HL-60/S4 treated with phorbol 12-myristate 13-acetate at 8.2 ng/mL for 4 days and 3 days (cell line): ENCODE data around the gene TP53.

ENCODE experiments used
- in situ Hi-C: fragments of 300-500 bp; cut with MboI; formaldehyde crosslinking; loops from 2 replicates; pipeline ENCODE4 v1.15.0; 2022; ENCODE audit warnings: low sequenced_read_pairs

TP53 gene

DNA sequence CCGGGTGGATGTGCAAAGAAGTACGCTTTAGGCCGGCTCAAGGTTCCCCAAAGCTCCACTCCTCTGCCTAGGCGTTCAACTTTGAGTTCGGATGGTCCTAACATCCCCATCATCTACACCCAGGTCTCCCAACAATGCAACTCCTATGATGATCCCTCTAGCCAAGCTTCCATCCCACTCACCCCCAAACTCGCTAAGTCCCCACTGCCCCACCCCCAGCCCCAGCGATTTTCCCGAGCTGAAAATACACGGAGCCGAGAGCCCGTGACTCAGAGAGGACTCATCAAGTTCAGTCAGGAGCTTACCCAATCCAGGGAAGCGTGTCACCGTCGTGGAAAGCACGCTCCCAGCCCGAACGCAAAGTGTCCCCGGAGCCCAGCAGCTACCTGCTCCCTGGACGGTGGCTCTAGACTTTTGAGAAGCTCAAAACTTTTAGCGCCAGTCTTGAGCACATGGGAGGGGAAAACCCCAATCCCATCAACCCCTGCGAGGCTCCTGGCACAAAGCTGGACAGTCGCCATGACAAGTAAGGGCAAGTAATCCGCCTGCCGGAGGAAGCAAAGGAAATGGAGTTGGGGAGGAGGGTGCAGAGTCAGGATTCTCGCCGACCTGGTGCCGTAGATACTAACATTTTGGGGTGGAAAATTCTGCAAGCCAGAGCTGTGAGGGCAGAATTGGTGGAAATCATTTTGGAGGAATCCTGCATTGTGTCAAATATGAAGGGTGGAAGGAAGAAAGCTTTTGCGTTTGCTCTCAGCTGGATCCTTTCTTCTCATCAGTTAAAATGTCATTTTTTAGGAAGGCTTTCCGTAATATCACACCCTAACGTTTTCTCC, at the start of gene TP53:
Gene TP53, minus strand, starts transcription at position 419 of the 836 bp plus-strand sequence. CDS start 10,896 bp downstream, outside the sequence.
- in situ Hi-C loops = loop anchor here (25.0 kb wide), 2 partner anchors 100 to 350 kb away; partner anchors contain the start of genes ACAP1, CD68, MPDU1 and NEURL4

DNA sequence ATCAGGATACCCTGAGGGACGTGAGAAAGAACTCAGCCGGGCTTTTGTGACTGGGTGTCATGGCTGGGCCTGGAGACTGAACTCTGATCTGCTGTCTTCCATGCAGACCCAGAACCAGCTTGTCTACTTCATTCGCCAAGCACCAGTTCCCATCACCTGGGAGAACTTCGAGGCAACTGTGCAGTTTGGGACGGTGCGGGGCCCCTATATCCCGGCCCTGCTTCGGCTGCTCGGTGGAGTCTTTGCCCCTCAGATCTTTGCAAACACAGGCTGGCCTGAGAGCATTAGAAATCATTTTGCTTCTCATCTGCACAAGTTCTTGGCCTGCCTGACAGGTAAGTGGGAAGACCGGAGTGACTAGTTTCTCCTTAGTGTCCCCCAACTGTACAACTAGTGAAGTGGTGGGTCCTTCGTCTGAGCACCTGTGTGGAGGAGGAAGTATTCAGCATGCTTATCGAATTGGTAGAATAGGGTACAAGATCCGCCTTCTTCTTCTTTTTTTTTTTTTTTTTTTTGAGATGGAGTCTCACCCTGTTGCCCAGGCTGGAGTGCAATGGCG, 45.8 kb upstream of the TP53 start:
- in situ Hi-C loops = no loop called here

DNA sequence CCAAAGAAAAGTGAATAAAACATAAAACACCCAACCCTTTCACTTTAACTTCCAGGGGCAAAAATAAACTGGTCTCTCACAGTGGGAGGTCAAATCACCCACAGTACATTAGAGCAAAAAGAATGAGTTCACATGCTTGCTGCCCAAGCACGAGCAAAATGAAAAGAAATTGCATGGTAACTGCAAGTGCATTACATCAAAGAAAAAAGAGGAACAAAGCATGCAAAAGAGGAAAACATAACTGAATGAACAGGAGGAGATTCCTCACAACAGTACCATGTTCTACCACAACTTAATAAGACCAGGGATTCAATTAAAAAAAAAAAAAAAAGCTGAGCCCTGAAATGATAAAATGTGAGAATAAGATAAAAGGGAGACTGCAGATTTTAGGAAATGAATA, 42.5 kb upstream of the TP53 start:
- in situ Hi-C loops = no loop called here

DNA sequence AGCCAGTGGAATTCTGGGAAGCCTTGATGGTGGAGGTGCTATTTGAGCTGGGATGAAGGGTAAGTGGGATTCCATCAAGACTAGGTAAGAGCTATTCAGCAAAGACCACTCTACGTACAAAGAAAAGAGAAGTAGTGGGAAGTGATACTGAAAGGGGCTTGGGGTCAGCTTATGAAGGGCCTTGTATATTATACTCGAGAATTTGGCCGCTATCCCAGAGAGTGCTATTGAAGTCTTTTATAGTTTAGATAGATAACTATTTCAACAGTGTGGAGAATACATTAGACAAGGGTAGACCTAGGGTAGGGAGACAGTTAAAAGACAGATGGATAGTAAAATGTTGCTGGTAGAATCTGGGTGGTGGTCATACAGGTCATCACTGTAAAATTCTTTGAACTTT, 40.6 kb upstream of the TP53 start:
- in situ Hi-C loops = no loop called here

DNA sequence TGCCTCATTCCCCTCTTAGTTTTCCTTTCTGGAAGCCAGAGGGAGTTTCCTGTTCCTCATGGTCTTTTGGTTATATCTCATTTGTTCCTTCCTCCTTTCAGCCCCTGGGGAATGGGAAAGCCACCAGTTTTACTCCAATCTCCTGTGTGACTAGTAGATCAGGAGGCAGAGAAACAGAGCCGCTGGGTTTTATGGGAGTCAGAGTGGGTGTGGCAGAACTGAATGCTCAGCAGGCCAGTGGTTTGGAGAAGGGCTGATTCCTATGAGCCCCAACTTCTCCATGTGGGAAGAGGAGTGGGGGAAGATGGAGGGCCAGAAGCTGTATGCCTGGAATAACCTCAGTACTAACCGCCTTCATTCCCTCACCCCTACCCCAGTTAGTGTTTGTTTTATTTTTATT, 34.3 kb upstream of the TP53 start:
- in situ Hi-C loops = no loop called here

DNA sequence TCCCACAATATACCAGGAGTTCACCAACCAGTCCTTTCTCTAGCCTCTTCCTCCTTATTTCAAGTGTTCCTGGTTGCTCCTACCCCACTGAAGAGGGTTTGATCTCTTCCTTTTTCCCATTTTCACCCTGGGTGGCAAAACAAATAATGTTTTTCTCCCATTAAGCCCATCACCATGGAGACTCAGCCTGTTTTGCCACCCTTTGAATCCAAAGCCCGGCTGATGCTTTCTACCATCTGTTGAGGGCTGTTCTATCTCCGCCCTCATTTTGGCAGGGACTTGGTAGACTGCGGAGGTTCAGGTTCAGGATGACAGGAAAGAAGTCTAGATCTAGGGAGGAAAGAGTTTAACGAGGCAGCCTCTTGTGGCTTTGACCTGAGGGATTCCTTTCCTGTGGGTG, 32.8 kb upstream of the TP53 start:
- in situ Hi-C loops = no loop called here

DNA sequence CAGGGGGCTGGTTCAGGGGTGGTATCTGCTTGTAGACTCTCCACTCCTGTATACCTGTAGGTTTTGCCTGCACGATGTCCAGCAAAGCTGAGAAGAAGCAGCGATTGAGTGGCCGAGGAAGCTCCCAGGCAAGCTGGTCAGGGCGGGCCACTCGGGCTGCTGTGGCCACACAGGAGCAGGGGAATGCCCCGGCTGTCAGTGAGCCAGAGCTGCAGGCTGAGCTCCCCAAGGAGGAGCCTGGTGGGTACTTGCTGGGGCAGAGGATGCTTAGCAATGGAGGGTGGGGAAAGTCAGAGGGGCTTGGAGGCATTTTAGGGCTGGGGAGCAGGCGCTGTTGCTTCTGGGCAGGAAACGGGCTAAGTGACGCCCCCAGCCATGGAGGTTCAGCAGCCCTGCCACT, 32.4 kb upstream of the TP53 start:
- in situ Hi-C loops = no loop called here

DNA sequence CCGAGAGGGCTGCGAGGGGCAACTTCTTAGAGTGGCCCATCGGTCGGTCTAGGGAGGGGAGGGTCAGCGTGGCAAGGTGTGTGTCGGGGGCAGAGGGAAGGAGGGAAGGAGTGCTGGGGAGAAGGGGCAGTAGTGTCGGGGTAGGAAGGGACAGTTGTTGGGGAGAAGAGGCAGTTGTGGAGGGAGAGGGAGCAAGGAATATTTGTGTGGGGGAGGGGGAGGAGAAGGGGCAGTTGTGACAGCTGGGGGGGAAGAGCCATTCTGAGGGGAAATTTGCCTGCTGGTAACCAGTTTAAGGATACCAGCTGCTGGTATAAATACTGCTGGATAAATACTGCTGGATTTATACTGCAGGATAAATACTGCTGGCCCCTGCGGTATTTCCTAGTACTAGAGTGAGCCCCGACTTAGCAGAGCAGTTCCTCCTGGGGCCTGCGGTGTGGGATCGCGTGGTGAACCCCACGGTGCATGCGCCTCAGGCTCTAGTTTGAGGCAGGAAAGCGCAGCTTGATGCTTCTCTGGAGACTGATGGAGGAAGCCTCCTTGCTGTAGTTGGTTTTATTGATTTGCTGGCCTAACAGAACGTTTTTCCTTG, 30.6 kb upstream of the TP53 start:
- in situ Hi-C loops = no loop called here

DNA sequence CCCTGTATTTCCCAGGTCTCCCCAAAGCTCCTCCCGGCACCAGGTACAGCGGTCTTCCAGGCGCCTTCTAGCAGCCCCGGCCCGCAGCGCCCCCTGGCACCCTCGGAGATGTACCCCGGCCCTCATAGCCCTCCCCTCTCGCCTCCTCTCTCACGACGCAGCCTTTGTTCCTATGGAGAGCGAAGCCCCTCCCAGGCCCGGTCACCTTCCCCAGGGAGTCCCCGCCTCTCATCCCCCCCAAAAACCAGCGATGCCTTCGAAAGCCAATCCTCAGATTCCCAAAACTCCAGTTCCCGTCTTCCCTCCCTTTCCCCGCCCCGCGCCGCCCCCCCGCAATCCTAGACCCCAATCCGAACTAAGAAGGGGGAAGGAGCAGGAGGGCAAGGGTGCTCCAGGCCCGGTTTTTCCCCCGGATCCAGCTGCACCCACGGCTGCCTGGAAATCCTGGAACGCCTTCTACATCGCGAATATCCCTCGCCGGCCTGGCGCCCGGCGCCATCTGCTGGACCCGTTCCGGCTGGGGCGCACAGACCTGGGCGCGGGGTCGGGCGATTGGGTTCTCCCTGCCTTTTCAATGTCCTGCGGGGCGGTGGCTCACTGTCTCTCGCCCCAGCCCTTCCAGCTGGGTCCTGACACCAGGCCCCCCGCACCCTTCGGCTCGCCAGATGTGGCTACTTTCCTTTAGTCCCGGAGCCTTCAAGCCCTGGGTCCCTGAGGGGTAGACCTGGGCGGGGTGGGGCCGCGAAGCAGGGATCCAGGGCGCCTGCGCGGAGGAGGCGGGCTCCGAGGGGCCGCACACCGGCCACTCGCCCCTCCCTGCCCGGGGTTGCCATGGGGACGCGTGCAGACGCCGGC, 29.8 kb upstream of the TP53 start, which contains the start of gene DNAH2:
Gene DNAH2, plus strand, starts transcription at position 844 of the 855 bp plus-strand sequence. CDS start 1,991 bp downstream, outside the sequence.
- in situ Hi-C loops = no loop called here

DNA sequence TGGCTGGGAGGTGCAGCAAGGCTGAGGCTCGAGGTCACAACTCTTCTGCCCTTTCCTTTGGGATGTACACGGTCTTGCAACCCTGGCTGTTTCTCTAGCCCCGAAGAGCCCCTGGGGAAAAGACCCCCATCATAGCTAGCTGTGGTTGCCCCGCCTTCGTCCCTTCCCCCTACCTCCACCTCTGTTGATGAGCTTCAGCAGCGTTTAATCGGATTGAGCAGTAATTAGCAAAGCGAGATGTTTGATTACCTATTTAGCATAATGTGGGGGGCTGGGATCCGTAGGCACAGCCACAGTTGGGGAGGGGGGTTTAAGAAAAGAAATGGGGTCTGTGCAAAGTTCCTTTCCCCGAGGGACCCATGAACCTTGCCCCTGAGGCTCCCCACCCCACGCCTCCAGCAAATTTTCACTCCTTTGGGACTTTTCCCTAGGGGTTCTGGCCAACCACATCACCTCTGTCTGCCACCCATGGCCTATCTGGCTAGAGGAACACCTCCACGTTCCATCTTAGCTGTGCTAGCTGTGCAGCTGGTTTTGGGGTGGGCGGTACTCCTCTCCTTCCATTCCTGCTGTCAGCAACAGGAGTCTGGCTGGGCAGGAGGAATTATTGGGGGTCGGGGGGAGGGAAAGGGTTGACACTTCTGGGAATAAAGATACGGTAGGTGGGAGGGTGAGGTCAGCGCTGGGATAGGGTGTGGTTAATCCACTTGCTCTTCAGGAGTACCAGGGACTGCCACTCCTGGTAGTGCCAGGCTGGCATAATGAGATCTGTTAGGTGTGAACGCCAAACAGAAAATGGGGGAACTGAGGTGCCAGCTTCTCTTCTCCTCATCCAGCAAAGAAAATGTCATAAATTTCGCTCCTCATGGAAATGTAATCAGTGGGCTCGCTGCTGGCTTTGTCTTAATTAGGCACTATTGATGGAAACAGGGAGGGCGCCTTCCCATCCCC, 28.9 kb upstream of the TP53 start:
- in situ Hi-C loops = no loop called here

DNA sequence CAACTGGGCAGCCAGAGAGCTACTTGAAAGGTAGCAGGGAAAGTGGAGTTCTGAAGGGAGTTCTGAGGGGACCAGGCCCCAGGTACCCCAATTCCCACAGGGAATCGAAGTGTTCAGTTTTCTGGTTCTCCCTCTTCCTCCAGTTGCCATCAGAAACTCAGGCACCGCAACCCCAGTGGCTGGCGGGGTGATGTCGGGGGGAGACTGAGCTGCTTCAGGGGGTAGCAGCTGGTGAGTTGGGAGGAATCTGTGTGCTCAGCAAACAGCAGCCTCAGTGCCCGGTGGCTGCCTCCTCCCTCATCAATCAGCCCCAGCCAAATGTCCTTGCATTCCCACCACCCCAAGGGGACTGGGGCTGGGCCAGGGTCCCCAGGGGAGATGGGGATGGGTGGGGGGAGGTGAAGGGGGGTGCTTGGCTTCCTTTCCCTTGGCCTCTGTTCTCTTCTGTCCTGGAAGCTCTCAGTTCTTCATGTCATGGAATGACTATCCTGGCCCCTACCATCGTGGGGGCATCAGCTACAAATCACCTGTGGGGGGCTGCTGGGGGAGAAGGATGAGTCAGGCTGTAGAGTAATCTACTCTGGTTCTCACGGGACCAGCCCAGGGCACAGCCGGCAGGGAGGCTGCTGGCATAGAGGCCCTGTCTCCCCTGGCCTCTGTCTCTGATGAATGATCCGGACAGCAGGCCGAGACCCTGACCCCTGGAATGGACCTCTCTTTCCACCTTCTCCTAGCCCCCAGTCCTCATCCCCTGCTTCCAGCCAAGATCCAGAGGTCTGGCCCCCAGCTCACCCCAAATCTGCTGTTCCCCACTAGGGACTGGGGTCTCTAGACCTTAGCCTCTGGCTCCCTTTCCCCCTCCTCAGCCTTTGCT, 27.7 kb upstream of the TP53 start:
- in situ Hi-C loops = no loop called here

DNA sequence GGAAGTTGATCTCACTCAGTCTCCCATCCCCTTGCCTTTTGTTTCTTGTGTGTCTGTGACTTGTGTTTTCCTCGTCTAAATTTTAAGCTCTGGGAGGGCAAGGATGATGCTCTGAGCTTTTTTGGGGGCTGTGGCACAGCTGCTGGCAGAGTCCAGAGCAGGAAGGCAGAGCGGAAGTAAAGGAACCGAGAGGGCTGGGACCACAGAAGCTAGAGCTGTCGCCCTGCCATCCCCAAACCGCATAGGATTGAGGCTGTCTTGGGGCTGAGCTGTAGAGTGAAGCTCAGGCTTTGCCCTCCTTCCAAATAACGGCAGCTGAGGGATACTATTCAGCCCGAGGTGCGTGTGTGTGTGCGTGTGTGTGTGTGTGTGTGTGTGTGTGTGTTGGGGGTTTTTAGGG, 26.5 kb upstream of the TP53 start:
- in situ Hi-C loops = no loop called here

DNA sequence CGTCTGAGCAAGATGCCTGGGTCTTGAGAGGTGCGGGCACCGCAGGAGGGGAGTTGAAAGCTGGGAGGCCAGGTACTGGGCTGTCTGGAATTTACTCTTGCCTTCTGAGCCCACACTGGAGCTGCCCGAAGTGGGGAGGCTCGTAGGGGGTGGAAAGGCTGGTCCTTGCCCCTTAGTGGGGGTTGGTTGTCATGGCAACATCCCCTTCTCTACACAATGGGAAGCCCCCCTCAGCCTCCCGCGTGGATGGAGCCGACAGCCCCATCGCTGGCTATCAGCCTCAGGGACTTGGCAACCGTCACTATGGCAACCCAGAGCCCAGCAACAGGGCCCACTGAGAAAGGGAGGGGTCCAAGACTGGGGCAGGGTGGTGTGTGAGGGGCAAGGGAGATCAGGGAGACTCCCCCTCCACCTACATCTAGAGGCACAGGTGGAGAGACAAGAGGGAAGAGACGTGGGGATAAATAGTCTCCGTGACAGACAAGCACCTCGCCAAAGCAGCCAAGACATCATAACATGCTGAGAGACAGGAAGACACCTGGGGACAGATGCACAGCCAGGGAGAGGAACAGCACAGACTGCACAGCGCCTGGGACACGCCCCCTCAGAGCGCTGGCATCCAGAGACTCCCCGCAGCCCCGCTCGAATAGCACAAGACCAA, 25.0 kb upstream of the TP53 start:
- in situ Hi-C loops = no loop called here

DNA sequence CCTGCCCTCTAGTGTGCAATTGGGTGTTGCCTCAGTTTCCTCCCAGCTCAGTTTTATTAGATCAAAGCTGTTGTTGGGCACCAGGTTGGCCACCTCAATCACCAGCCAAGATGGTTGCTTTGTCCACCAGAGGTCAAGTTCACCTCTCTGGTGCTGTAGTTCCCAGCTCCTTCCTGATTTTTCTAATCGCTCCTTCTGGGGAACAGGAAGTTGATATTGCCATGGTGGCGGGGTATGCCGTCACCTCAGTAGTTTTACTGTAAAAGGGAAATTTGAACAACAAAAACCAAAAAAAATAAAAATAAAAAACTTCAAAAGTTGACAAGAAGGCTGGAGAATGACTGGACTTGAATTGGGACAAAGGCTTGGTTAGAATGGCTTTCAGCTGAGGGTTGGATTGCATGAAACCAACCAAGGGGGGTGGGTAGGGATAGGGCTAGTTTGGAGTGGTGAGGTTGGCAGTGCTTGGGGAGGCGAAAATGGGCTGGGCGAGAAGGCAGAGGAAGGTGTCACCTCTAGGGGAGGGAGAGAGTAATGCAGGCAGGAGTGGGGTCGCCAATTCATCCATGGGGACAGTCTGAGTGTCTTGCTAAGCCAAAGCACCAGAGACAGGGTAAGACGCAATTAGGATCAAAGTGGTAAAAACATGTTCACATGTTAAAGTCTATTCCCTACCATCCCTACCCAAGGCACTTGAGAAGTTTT, 23.9 kb upstream of the TP53 start:
- in situ Hi-C loops = no loop called here

DNA sequence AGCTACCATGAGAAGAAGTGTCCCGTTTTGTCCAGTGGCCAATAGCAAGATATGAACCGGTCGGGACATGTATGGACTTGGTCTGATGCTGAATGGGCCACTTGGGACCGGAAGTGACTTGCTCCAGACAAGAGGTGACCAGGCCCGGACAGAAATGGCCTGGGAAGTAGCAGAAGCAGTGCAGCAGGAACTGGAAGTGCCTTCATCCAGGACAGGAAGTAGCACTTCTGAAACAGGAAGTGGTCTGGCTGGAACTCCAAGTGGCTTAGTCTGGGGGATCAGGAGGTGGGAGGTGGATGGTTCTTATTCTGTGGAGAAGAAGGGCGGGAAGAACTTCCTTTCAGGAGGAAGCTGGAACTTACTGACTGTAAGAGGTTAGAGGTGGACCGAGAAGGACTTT, 23.0 kb upstream of the TP53 start:
- in situ Hi-C loops = no loop called here

DNA sequence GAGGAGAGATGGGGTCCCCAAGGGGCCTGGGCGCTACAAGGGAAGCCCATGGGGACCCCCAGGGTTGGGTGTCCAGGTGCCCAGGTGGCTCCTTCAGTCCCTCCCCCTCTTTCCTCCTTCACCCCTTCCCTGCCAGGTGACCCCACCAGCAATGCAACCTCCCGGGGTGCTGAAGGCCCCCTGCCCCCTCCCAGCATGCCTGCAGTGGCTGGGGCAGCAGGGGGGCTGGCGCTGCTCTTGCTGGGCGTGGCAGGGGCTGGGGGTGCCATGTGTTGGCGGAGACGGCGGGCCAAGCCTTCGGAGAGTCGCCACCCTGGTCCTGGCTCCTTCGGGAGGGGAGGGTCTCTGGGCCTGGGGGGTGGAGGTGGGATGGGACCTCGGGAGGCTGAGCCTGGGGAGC, 21.7 kb upstream of the TP53 start:
- in situ Hi-C loops = no loop called here

DNA sequence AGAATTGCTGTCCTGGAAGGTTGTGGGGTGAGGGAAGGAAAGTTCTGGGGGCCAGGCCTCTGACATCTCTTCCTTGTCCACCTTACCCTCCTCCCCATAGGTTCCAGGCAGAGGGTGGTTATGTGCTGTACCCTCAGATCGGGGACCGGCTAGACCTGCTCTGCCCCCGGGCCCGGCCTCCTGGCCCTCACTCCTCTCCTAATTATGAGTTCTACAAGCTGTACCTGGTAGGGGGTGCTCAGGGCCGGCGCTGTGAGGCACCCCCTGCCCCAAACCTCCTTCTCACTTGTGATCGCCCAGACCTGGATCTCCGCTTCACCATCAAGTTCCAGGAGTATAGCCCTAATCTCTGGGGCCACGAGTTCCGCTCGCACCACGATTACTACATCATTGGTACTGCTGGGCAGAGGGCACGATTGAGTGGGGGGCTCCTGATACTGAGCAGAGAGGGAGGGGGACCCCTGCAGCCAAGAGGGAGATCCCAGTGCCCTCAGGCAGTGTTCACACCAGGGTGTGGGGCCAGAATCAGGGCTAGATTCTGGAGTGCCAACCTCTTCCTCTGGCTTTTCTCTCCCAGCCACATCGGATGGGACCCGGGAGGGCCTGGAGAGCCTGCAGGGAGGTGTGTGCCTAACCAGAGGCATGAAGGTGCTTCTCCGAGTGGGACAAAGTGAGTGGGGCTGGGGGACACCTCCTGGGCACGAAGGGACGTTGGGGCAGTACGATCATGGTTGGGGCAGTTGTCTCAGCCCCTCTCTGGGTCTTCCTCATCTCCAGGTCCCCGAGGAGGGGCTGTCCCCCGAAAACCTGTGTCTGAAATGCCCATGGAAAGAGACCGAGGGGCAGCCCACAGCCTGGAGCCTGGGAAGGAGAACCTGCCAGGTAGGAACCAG, 20.8 kb upstream of the TP53 start:
- in situ Hi-C loops = no loop called here
